HEK293 (cell line): Measurements from ENCODE around the gene SAMD5.

Experiments used
- ZNF768 ChIP-seq: fragments of 450-650 bp; formaldehyde crosslinking; IDR thresholded peaks from 2 replicates; pipeline ENCODE4 v1.5.1; 2018; ENCODE audit warnings: missing biosample characterization, mild to moderate bottlenecking, missing genetic modification characterization
- TF ChIP-seq, protein P1 (sequence below): fragments of 450-650 bp; formaldehyde crosslinking; IDR thresholded peaks from 2 replicates; pipeline ENCODE4 v1.5.1; 2016; ENCODE audit warnings: missing biosample characterization, missing genetic modification characterization

DNA sequence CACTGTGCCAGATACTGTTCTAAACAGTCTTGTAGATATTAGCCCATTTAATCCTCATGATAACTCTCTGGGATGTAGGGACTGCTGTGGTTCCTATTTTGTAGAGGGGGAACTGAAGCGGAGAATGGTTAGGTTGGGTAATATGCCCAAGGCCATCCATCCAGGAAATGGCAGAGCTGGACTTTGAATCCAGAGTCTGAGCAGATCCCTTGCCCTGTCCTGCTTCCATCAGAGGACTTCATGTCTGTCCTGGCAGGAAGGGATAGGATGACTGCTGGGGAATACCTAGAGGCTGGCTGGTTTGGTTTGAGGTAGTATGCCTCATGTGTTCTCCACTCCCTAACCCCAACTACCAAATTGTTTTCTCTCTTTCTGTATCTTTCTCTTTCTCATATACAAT lies 44.6 kb downstream of the SAMD5 start:
- TF ChIP-seq ZNF768 (tag by site-specific recombination): no peak
- TF ChIP-seq, protein P1, sequence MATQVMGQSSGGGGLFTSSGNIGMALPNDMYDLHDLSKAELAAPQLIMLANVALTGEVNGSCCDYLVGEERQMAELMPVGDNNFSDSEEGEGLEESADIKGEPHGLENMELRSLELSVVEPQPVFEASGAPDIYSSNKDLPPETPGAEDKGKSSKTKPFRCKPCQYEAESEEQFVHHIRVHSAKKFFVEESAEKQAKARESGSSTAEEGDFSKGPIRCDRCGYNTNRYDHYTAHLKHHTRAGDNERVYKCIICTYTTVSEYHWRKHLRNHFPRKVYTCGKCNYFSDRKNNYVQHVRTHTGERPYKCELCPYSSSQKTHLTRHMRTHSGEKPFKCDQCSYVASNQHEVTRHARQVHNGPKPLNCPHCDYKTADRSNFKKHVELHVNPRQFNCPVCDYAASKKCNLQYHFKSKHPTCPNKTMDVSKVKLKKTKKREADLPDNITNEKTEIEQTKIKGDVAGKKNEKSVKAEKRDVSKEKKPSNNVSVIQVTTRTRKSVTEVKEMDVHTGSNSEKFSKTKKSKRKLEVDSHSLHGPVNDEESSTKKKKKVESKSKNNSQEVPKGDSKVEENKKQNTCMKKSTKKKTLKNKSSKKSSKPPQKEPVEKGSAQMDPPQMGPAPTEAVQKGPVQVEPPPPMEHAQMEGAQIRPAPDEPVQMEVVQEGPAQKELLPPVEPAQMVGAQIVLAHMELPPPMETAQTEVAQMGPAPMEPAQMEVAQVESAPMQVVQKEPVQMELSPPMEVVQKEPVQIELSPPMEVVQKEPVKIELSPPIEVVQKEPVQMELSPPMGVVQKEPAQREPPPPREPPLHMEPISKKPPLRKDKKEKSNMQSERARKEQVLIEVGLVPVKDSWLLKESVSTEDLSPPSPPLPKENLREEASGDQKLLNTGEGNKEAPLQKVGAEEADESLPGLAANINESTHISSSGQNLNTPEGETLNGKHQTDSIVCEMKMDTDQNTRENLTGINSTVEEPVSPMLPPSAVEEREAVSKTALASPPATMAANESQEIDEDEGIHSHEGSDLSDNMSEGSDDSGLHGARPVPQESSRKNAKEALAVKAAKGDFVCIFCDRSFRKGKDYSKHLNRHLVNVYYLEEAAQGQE (tag by site-specific recombination): no peak
